ENCODE results near the gene OR2F2. TPM values are rescaled to one million over a fixed set of nuclear protein-coding genes. Genes with fewer than 3 reads are reported as not detected.

Gene OR2F2
- total RNA-seq: not detected

- no peak for TF ChIP-seq CTCF (IDR thresholded peaks at IDR 0.05)
- no peak for ATAC-seq (ENCODE audit: low FRiP score)
- no peak for DNase-seq (ENCODE audit: low spot score)
Measured at GRCh38 chr7:143934526-143935325, at the start of gene OR2F2. Gene OR2F2 (plus strand): TSS chr7:143935233. CDS start chr7:143935233, 0 bp downstream.

GRCh38 chr7:143885951-143886350, 49.1 kb upstream of the OR2F2 start:
- no peak for TF ChIP-seq CTCF (IDR thresholded peaks at IDR 0.05)
- DNase-seq (ENCODE audit: low spot score) (no peak), ATAC-seq (ENCODE audit: low FRiP score) (no peak)

GRCh38 chr7:143886826-143887477, 48.1 kb upstream of the OR2F2 start:
- no peak for DNase-seq (ENCODE audit: low spot score)
- ATAC-seq (ENCODE audit: low FRiP score): no peak
- TF ChIP-seq CTCF (IDR thresholded peaks at IDR 0.05): no peak

- DNase-seq (ENCODE audit: low spot score): no peak
- ATAC-seq (ENCODE audit: low FRiP score): no peak
- no peak for TF ChIP-seq CTCF (IDR thresholded peaks at IDR 0.05)
Measured at GRCh38 chr7:143889068-143889467, 46.0 kb upstream of the OR2F2 start.

- ATAC-seq (ENCODE audit: low FRiP score): no peak
Measured at GRCh38 chr7:143890558-143890957, 44.5 kb upstream of the OR2F2 start.

GRCh38 chr7:143891457-143891856, 43.6 kb upstream of the OR2F2 start:
- DNase-seq (ENCODE audit: low spot score) (no peak), ATAC-seq (ENCODE audit: low FRiP score) (no peak)
- TF ChIP-seq CTCF (IDR thresholded peaks at IDR 0.05): no peak

More at GRCh38 chr7:143890558-143890957, 44.5 kb upstream of the OR2F2 start:
- DNase-seq (ENCODE audit: low spot score): no peak
- no peak for TF ChIP-seq CTCF (IDR thresholded peaks at IDR 0.05)
